ENCODE data around the gene LLGL2.

The LLGL2 gene

GRCh38 chr17:75602644-75603043, 77.1 kb downstream of the LLGL2 start:
- TF ChIP-seq FOXP2 (optimal IDR thresholded peaks at IDR 0.05; ENCODE audit: borderline replicate concordance, extremely low read depth, extremely low read length, insufficient read depth) (no peak), TAF1 (IDR thresholded peaks at IDR 0.05; ENCODE audit: borderline replicate concordance, insufficient read depth, low read length) (no peak), POLR2AphosphoS5 (IDR thresholded peaks at IDR 0.05; ENCODE audit: low read depth, low read length) (no peak), REST (IDR thresholded peaks at IDR 0.05; ENCODE audit: insufficient read depth in 1 of 2, low read depth in 2 of 2, low read length in 2 of 2) (no peak), SIN3A (IDR thresholded peaks at IDR 0.05; ENCODE audit: borderline replicate concordance, insufficient read depth, low read length) (no peak)

GRCh38 chr17:75603123-75603522, 77.6 kb downstream of the LLGL2 start:
- TF ChIP-seq SIN3A (IDR thresholded peaks at IDR 0.05; ENCODE audit: borderline replicate concordance, insufficient read depth, low read length) = no peak
- TF ChIP-seq FOXP2 (optimal IDR thresholded peaks at IDR 0.05; ENCODE audit: borderline replicate concordance, extremely low read depth, extremely low read length, insufficient read depth) = no peak
- TF ChIP-seq TAF1 (IDR thresholded peaks at IDR 0.05; ENCODE audit: borderline replicate concordance, insufficient read depth, low read length) = no peak
- TF ChIP-seq POLR2AphosphoS5 (IDR thresholded peaks at IDR 0.05; ENCODE audit: low read depth, low read length) = no peak
- no peak for TF ChIP-seq REST (IDR thresholded peaks at IDR 0.05; ENCODE audit: insufficient read depth in 1 of 2, low read depth in 2 of 2, low read length in 2 of 2)

GRCh38 chr17:75604034-75604695, 78.7 kb downstream of the LLGL2 start:
- no peak for TF ChIP-seq REST (IDR thresholded peaks at IDR 0.05; ENCODE audit: insufficient read depth in 1 of 2, low read depth in 2 of 2, low read length in 2 of 2)
- TF ChIP-seq TAF1 (IDR thresholded peaks at IDR 0.05; ENCODE audit: borderline replicate concordance, insufficient read depth, low read length) = no peak
- no peak for TF ChIP-seq SIN3A (IDR thresholded peaks at IDR 0.05; ENCODE audit: borderline replicate concordance, insufficient read depth, low read length)
- no peak for TF ChIP-seq FOXP2 (optimal IDR thresholded peaks at IDR 0.05; ENCODE audit: borderline replicate concordance, extremely low read depth, extremely low read length, insufficient read depth)
- TF ChIP-seq POLR2AphosphoS5 (IDR thresholded peaks at IDR 0.05; ENCODE audit: low read depth, low read length) = no peak

GRCh38 chr17:75605790-75606189, 80.3 kb downstream of the LLGL2 start:
- TF ChIP-seq TAF1 (IDR thresholded peaks at IDR 0.05; ENCODE audit: borderline replicate concordance, insufficient read depth, low read length) = no peak
- no peak for TF ChIP-seq FOXP2 (optimal IDR thresholded peaks at IDR 0.05; ENCODE audit: borderline replicate concordance, extremely low read depth, extremely low read length, insufficient read depth)
- no peak for TF ChIP-seq POLR2AphosphoS5 (IDR thresholded peaks at IDR 0.05; ENCODE audit: low read depth, low read length)
- no peak for TF ChIP-seq REST (IDR thresholded peaks at IDR 0.05; ENCODE audit: insufficient read depth in 1 of 2, low read depth in 2 of 2, low read length in 2 of 2)
- no peak for TF ChIP-seq SIN3A (IDR thresholded peaks at IDR 0.05; ENCODE audit: borderline replicate concordance, insufficient read depth, low read length)

Measured in PFSK-1 (cell line).